Activated naive CD4-positive, alpha-beta T cell treated with anti-CD3 and anti-CD28 coated beads, Interleukin-2, amount 50 U/mL, for 16 hours (primary cell): ENCODE data around the gene HSPBP1.
"Not testable (repeated sequence)": the region's sequence is repeated elsewhere in the genome, so short reads cannot be mapped to it uniquely, and the experiment has no call there.

Experiments
- DNase-seq: peaks from one replicate; pipeline ENCODE4 v3.0.0-alpha.2; 2020

Gene HSPBP1

GRCh38 chr19:55230780-55231179, 49.1 kb downstream of the HSPBP1 start:
- DNase-seq: no peak

- DNase-seq: no peak
Observed at GRCh38 chr19:55230329-55230728, 49.6 kb downstream of the HSPBP1 start.

- no peak for DNase-seq
Observed at GRCh38 chr19:55229789-55230182, 50.1 kb downstream of the HSPBP1 start.

- DNase-seq: no peak
Observed at GRCh38 chr19:55229145-55229788, 50.6 kb downstream of the HSPBP1 start.

GRCh38 chr19:55228403-55229031, 51.4 kb downstream of the HSPBP1 start, which contains the start of gene TMEM86B:
TSS of gene TMEM86B (minus strand) at chr19:55228763. CDS start at chr19:55228741, 22 bp downstream.
- DNase-seq: no peak

- DNase-seq: no peak
Observed at GRCh38 chr19:55228015-55228391, 51.9 kb downstream of the HSPBP1 start.

- no peak for DNase-seq
Observed at GRCh38 chr19:55227241-55228014, 52.5 kb downstream of the HSPBP1 start.

GRCh38 chr19:55226788-55227187, 53.1 kb downstream of the HSPBP1 start:
- DNase-seq: no peak

- DNase-seq: no peak
Observed at GRCh38 chr19:55226273-55226672, 53.6 kb downstream of the HSPBP1 start.

GRCh38 chr19:55225415-55225958, 54.4 kb downstream of the HSPBP1 start:
- no peak for DNase-seq

- not testable (repeated sequence) for DNase-seq
Observed at GRCh38 chr19:55224679-55225414, 55.1 kb downstream of the HSPBP1 start.

GRCh38 chr19:55224038-55224665, 55.8 kb downstream of the HSPBP1 start:
- DNase-seq: no peak

- no peak for DNase-seq
Observed at GRCh38 chr19:55223291-55224037, 56.4 kb downstream of the HSPBP1 start.

- DNase-seq: no peak
Observed at GRCh38 chr19:55220525-55220924, 59.4 kb downstream of the HSPBP1 start.

- peak; percentile 53 for DNase-seq
Observed at GRCh38 chr19:55216461-55217198, 63.3 kb downstream of the HSPBP1 start.

- no peak for DNase-seq
Observed at GRCh38 chr19:55213547-55213946, 66.4 kb downstream of the HSPBP1 start.

- peak; percentile 47 for DNase-seq
Observed at GRCh38 chr19:55212447-55212846, 67.5 kb downstream of the HSPBP1 start.
